IMR-90 (cell line): Measurements from ENCODE around the gene RASGRF1. TPM values are rescaled to one million over a fixed set of nuclear protein-coding genes. Genes with fewer than 3 reads are reported as not detected.

ENCODE experiments used
- ATAC-seq: fragments of 200-7000 bp; cut with Tn5 transposase; 2 replicates; pipeline ENCODE4 v1.9.1; 2020; ENCODE audit warnings: low read depth, mild to moderate bottlenecking, moderate library complexity
- Bru-seq: library from RNA; stranded (reverse); fragments of 400-500 nt; gene quantifications from one replicate; lab custom pipeline; 2021; lab: Mats Ljungman, UMichigan
- BruChase-seq, 2 experiments: library from RNA; stranded (reverse); fragments of 400-500 nt; gene quantifications; one replicate each; lab custom pipeline; 2021; lab: Mats Ljungman, UMichigan
- BruUV-seq: library from RNA; stranded (reverse); fragments of 400-500 nt; replicated peaks from 2 replicates; lab custom pipeline; 2021; lab: Mats Ljungman, UMichigan
- CTCF ChIA-PET: fragments of 300-600 bp; formaldehyde crosslinking; extraction: SDS; loops from one replicate; lab custom pipeline; 2021; ENCODE audit warnings: antibody characterized with exemption; lab: Yijun Ruan, JAX
- POLR2A ChIA-PET: fragments of 300-600 bp; sonication (Branson Sonifier 250); formaldehyde crosslinking; loops from one replicate; lab custom pipeline; 2022; ENCODE audit warnings: antibody characterized with exemption; ENCODE audit not compliant: unreplicated experiment; lab: Charles Lee
- DNase-seq: peaks from one replicate; pipeline ENCODE4 v3.0.0; 2013
- H2AFZ ChIP-seq: replicated peaks from 2 replicates; pipeline ENCODE3; 2013; ENCODE audit warnings: low read length, mild to moderate bottlenecking; ENCODE audit not compliant: poor library complexity
- H2AK5ac ChIP-seq: 2 replicates; pipeline ENCODE4 v1.6.1; 2013; ENCODE audit warnings: low read depth, low read length, inconsistent platforms
- H2AK9ac ChIP-seq: replicated peaks from 2 replicates; pipeline ENCODE3; 2013; ENCODE audit warnings: mild to moderate bottlenecking, low read depth, low read length, moderate library complexity; ENCODE audit not compliant: poor library complexity
- H2BK120ac ChIP-seq: 2 replicates; pipeline ENCODE4 v1.6.1; 2013; ENCODE audit warnings: low read depth, low read length, inconsistent platforms
- H2BK15ac ChIP-seq: 3 replicates; pipeline ENCODE4 v1.6.1; 2013; ENCODE audit warnings: low read depth, low read length, inconsistent platforms
- H2BK20ac ChIP-seq: 2 replicates; pipeline ENCODE4 v1.6.1; 2013; ENCODE audit warnings: low read depth, mild to moderate bottlenecking, inconsistent platforms, low read length, moderate library complexity
- H2BK5ac ChIP-seq: 2 replicates; pipeline ENCODE4 v1.6.1; 2013; ENCODE audit warnings: mild to moderate bottlenecking, low read depth, low read length, inconsistent platforms; ENCODE audit not compliant: poor library complexity, severe bottlenecking
- H3K14ac ChIP-seq: replicated peaks from 2 replicates; pipeline ENCODE4 v1.6.1; 2013; ENCODE audit warnings: low read depth, low read length, inconsistent platforms
- H3K18ac ChIP-seq: 2 replicates; pipeline ENCODE4 v1.6.1; 2013; ENCODE audit warnings: low read depth, low read length, control low read depth
- H3K23ac ChIP-seq: 2 replicates; pipeline ENCODE4 v1.6.1; 2013; ENCODE audit warnings: low read depth, low read length, inconsistent platforms
- H3K27ac ChIP-seq: 2 replicates; pipeline ENCODE4 v1.5.1; 2013; ENCODE audit warnings: mild to moderate bottlenecking, control low read depth, low read length; ENCODE audit not compliant: insufficient read depth
- H3K27me3 ChIP-seq: 2 replicates; pipeline ENCODE4 v1.6.1; 2013; ENCODE audit warnings: low read length; ENCODE audit not compliant: control insufficient read depth, insufficient read depth
- H3K36me3 ChIP-seq: 2 replicates; pipeline ENCODE4 v1.6.1; 2013; ENCODE audit warnings: low read length, mixed read lengths; ENCODE audit not compliant: control insufficient read depth, insufficient read depth
- H3K4ac ChIP-seq: 2 replicates; pipeline ENCODE4 v1.6.1; 2013; ENCODE audit warnings: low read depth, low read length, inconsistent platforms
- H3K4me1 ChIP-seq: 2 replicates; pipeline ENCODE4 v1.6.1; 2013; ENCODE audit warnings: low read length, mixed read lengths; ENCODE audit not compliant: control insufficient read depth, insufficient read depth
- H3K4me2 ChIP-seq: 2 replicates; pipeline ENCODE4 v1.6.1; 2013; ENCODE audit warnings: low read depth, mild to moderate bottlenecking, control low read depth, low read length, moderate library complexity
- H3K4me3 ChIP-seq: 2 replicates; pipeline ENCODE4 v1.5.1; 2013; ENCODE audit warnings: low read depth, mild to moderate bottlenecking, control low read depth, low read length, moderate library complexity; ENCODE audit not compliant: insufficient read depth
- H3K56ac ChIP-seq: 2 replicates; pipeline ENCODE4 v1.6.1; 2013; ENCODE audit warnings: low read length, inconsistent platforms; ENCODE audit not compliant: insufficient read depth; ENCODE audit errors: extremely low read depth
- H3K79me1 ChIP-seq, 2 experiments: 2 replicates each; pipeline ENCODE4 v1.6.1; 2013; ENCODE audit warnings: low read length in 2 of 2, inconsistent platforms in 1 of 2, low read depth in 1 of 2
- H3K9ac ChIP-seq: 2 replicates; pipeline ENCODE4 v1.6.1; 2013; ENCODE audit warnings: low read depth, low read length, control low read depth
- H3K9me1 ChIP-seq: 2 replicates; pipeline ENCODE4 v1.6.1; 2013; ENCODE audit warnings: low read length, inconsistent platforms; ENCODE audit not compliant: insufficient read depth
- H3K9me3 ChIP-seq: 2 replicates; pipeline ENCODE4 v1.6.1; 2013; ENCODE audit warnings: low read length; ENCODE audit not compliant: control insufficient read depth, insufficient read depth
- H4K20me1 ChIP-seq: 2 replicates; pipeline ENCODE4 v1.6.1; 2013; ENCODE audit warnings: low read length, inconsistent platforms; ENCODE audit not compliant: insufficient read depth
- H4K5ac ChIP-seq: 2 replicates; pipeline ENCODE4 v1.6.1; 2013; ENCODE audit warnings: mild to moderate bottlenecking, low read depth, low read length, control low read depth
- H4K8ac ChIP-seq, 2 experiments: 2 replicates each; pipeline ENCODE4 v1.6.1; 2013; ENCODE audit warnings: low read depth in 2 of 2, low read length in 2 of 2, control low read depth in 1 of 2, inconsistent platforms in 1 of 2
- H4K91ac ChIP-seq: 2 replicates; pipeline ENCODE4 v1.6.1; 2013; ENCODE audit warnings: low read depth, low read length, inconsistent platforms; ENCODE audit not compliant: insufficient read depth
- BHLHE40 ChIP-seq: fragments of 150-350 bp; IDR thresholded peaks from 2 replicates; pipeline ENCODE4 v1.6.1; 2016; ENCODE audit warnings: mild to moderate bottlenecking, low read depth, low read length
- CEBPB ChIP-seq: IDR thresholded peaks from 2 replicates; pipeline ENCODE4 v1.6.1; 2012; ENCODE audit warnings: low read depth, low read length, improper control_type of control experiment
- MXI1 ChIP-seq: IDR thresholded peaks from 2 replicates; pipeline ENCODE4 v1.6.1; 2012; ENCODE audit warnings: low read depth, mild to moderate bottlenecking, low read length, moderate library complexity, borderline replicate concordance
- NFE2L2 ChIP-seq: fragments of 150-350 bp; IDR thresholded peaks from 2 replicates; pipeline ENCODE4 v1.6.1; 2016; ENCODE audit warnings: low read depth, mild to moderate bottlenecking, low read length
- POLR2A ChIP-seq: IDR thresholded peaks from 2 replicates; pipeline ENCODE4 v1.6.1; 2012; ENCODE audit warnings: mild to moderate bottlenecking, low read depth, low read length
- RFX5 ChIP-seq: IDR thresholded peaks from 2 replicates; pipeline ENCODE4 v1.8.0; 2012; ENCODE audit warnings: low read depth, mild to moderate bottlenecking, low read length, moderate library complexity
- SMC3 ChIP-seq: fragments of 150-350 bp; IDR thresholded peaks from 2 replicates; pipeline ENCODE4 v1.6.1; 2016; ENCODE audit warnings: low read depth, mild to moderate bottlenecking, antibody characterized with exemption, low read length, moderate library complexity
- WGBS, 2 experiments: methylation state at CpG; one replicate each; pipeline versions ENCODE4 v1.1.5 to v1.1.7; 2013; ENCODE audit warnings: missing lambda C conversion rate in 2 of 2; ENCODE audit not compliant: insufficient read length in 1 of 2; ENCODE audit errors: extremely low coverage in 2 of 2; 5-methylcytosine and 5-hydroxymethylcytosine counted together
- dilution Hi-C: fragments of 300-500 bp; cut with HindIII; formaldehyde crosslinking; loops from one replicate; pipeline ENCODE4 v1.14.3; 2018; ENCODE audit warnings: low sequenced_read_pairs; ENCODE audit not compliant: unreplicated experiment
- in situ Hi-C: fragments of 300-500 bp; cut with MboI; formaldehyde crosslinking; loops from 3 replicates; pipeline ENCODE4 v1.14.3; 2019; ENCODE audit warnings: low sequenced_read_pairs, inconsistent platforms, mixed read lengths
- intact Hi-C: fragments of 100-400 bp; cut with micrococcal nuclease; formaldehyde crosslinking; loops from 2 replicates; pipeline ENCODE4 v1.10.0; 2022
- long read RNA-seq: library from polyadenylated mRNA; unstranded; transcript quantifications from one replicate; pipeline ENCODE4 v2.0.0, GENCODE V29; 2021; ENCODE audit not compliant: unreplicated experiment
- polyA plus RNA-seq, 3 experiments: library from polyadenylated mRNA; depleted of rRNA; stranded (reverse); fragments of >200 nt; gene quantifications; 2 replicates each; pipeline ENCODE4 v1.2.3, GENCODE V29; 2012; ENCODE audit warnings: low replicate concordance in 1 of 3
- total RNA-seq: library from RNA; depleted of rRNA; stranded (reverse); fragments of >200 nt; gene quantifications from 2 replicates; pipeline ENCODE4 v1.2.3, GENCODE V29; 2012; rRNA removed
- TF ChIP-seq, protein P1 (sequence below): conservative IDR thresholded peaks from 2 replicates; pipeline ENCODE4 v1.5.1; 2012; ENCODE audit warnings: mild to moderate bottlenecking, low read depth, low read length, improper control_type of control experiment

Gene RASGRF1
- under 0.01 TPM in 2 replicates for total RNA-seq
- 0.06 and 0.15 TPM in 2 replicates for polyA plus RNA-seq (2012; rRNA removed)
- polyA plus RNA-seq (2012; cell fraction: cytosol; rRNA removed) = 0.08 and 0.41 TPM in 2 replicates
- 0.05 and 0.60 TPM in 2 replicates for polyA plus RNA-seq (2012; cell fraction: nucleus; rRNA removed; ENCODE audit: low replicate concordance)
- percentile 8 among the genes with signal in this experiment for Bru-seq, nascent RNA
- BruChase-seq, experiment 1, labeled RNA remaining after a 6-hour chase = percentile 9 among the genes with signal in this experiment
- percentile 4 among the genes with signal in this experiment for BruChase-seq, experiment 2, labeled RNA remaining after a 2-hour chase
- long read RNA-seq, partial matches to known transcripts = 0 of 1 reads
- long read RNA-seq, other reads (novel, unspliced or antisense) = 1 of 1 reads

DNA sequence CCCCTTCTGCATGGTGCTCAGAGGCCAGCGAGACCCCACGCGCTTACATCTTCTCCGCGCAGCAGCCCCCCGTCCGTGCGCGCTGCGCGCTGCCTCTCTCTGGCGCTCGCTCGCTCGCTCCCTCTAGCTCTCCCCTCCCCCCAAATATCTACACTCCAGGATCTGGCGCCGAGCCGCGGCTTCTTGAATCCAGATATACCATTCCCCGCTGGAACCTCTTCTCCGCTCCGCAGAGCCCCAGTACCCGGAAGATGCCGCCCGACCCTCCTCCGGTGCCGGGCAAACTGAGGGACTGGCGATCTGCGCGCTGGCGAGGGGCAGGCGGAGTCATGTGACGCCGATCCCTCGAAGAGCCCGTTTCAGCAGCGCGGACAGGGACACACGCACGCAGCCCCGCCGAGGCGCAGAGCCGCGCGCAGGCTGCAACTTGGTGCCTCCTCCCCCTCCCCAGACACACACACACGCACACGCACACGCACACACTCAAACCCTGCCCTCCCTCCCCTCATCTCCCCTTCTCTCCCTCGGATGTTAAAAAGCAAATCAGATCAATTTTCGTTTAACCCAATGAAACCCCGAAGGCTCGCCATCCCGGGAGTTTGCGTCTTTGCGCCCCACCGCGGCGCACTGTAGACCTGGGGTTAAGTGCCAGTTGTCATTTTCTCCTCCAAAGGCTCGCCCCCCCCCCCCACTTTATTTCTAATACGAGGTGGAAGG, at the start of gene RASGRF1:
TSS of gene RASGRF1 (minus strand) at position 294 of the 717 bp plus-strand sequence. CDS start at position 12, 282 bp downstream.
- H2BK15ac ChIP-seq = no peak within 1 kb of the TSS
- H3K56ac ChIP-seq = no peak within 1 kb of the TSS
- peaks cover 37% of the 10 kb centered on the region for H3K27me3 ChIP-seq
- no peak within 1 kb of the TSS for H3K18ac ChIP-seq
- H3K36me3 ChIP-seq = no peaks in the 10 kb centered on the region
- 3% methylated on average over 15 of the region's 61 CpGs; no CpG with 5 or more reads in 1 of the 2 experiments for WGBS, 2 experiments
- no TSS peak for BruUV-seq
- no peaks in the 10 kb centered on the region for H3K79me1 ChIP-seq
- H2AK5ac ChIP-seq = no peak within 1 kb of the TSS
- H2BK5ac ChIP-seq = no peak within 1 kb of the TSS
- H2AK9ac ChIP-seq = no peak within 1 kb of the TSS
- H4K91ac ChIP-seq = no peak within 1 kb of the TSS
- H4K8ac ChIP-seq = no peak within 1 kb of the TSS
- intact Hi-C loops = no loop called here
- no peaks in the 10 kb centered on the region for H3K4me1 ChIP-seq
- H3K9me1 ChIP-seq = no peaks in the 10 kb centered on the region
- no peak within 1 kb of the TSS for H2AFZ ChIP-seq
- ChIA-PET POLR2A (no interaction called here), CTCF (no interaction called here)
- no peak within 1 kb of the TSS; the same call in 1 of the 2 replicates for H3K4me2 ChIP-seq
- H3K4ac ChIP-seq = no peak within 1 kb of the TSS
- H3K27ac ChIP-seq = no peak within 1 kb of the TSS
- H2BK120ac ChIP-seq = no peak within 1 kb of the TSS
- dilution Hi-C loops = no loop called here
- H2BK20ac ChIP-seq = no peak within 1 kb of the TSS
- H3K4me3 ChIP-seq = no peak within 1 kb of the TSS
- H3K23ac ChIP-seq = no peak within 1 kb of the TSS
- no peak within 1 kb of the TSS for H4K5ac ChIP-seq
- no peak within 1 kb of the TSS for H3K14ac ChIP-seq
- peaks cover 4% of the 10 kb centered on the region; the same call in 1 of the 2 replicates for H4K20me1 ChIP-seq
- no peak within 1 kb of the TSS for H3K9ac ChIP-seq
- TF ChIP-seq, protein P1, sequence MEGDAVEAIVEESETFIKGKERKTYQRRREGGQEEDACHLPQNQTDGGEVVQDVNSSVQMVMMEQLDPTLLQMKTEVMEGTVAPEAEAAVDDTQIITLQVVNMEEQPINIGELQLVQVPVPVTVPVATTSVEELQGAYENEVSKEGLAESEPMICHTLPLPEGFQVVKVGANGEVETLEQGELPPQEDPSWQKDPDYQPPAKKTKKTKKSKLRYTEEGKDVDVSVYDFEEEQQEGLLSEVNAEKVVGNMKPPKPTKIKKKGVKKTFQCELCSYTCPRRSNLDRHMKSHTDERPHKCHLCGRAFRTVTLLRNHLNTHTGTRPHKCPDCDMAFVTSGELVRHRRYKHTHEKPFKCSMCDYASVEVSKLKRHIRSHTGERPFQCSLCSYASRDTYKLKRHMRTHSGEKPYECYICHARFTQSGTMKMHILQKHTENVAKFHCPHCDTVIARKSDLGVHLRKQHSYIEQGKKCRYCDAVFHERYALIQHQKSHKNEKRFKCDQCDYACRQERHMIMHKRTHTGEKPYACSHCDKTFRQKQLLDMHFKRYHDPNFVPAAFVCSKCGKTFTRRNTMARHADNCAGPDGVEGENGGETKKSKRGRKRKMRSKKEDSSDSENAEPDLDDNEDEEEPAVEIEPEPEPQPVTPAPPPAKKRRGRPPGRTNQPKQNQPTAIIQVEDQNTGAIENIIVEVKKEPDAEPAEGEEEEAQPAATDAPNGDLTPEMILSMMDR = no peak
- no peak for TF ChIP-seq RFX5
- TF ChIP-seq NFE2L2 = no peak
- no peak for TF ChIP-seq SMC3
- TF ChIP-seq POLR2A = no peak
- no peak for TF ChIP-seq MXI1
- no peak for TF ChIP-seq BHLHE40
- no peak for TF ChIP-seq CEBPB
- DNase-seq (no peak), ATAC-seq (no peak)
- in situ Hi-C loops = no loop called here
- no peaks in the 10 kb centered on the region for H3K9me3 ChIP-seq
